A673 (cell line): Measurements from ENCODE around the gene HSDL2. TPM values are rescaled to one million over a fixed set of nuclear protein-coding genes. Genes with fewer than 3 reads are reported as not detected.

ENCODE experiments used
- BruUV-seq: library from RNA; stranded (reverse); fragments of 400-500 nt; replicated peaks from 2 replicates; lab custom pipeline; 2021; lab: Mats Ljungman, UMichigan
- CTCF ChIA-PET: fragments of 300-600 bp; sonication (Branson Sonifier 250); formaldehyde crosslinking; loops from one replicate; lab custom pipeline; 2022; ENCODE audit warnings: antibody characterized with exemption; lab: Charles Lee
- POLR2A ChIA-PET: fragments of 300-600 bp; sonication (Branson Sonifier 250); formaldehyde crosslinking; loops from one replicate; lab custom pipeline; 2022; ENCODE audit warnings: antibody characterized with exemption; ENCODE audit not compliant: low non-redundant PET; lab: Charles Lee
- DNase-seq: peaks from one replicate; pipeline ENCODE4 v3.0.0-alpha.2; 2015; ENCODE audit warnings: low spot score
- H3K27ac ChIP-seq: fragments of 200-600 bp; sonication (generic); 2 replicates; pipeline ENCODE4 v1.5.1; 2016; ENCODE audit warnings: mixed run types, low read depth, mild to moderate bottlenecking, mixed read lengths, antibody characterized with exemption, low read length; ENCODE audit not compliant: poor library complexity, severe bottlenecking
- H3K27me3 ChIP-seq: fragments of 200-600 bp; sonication (generic); replicated peaks from 2 replicates; pipeline ENCODE4 v1.6.1; 2017; ENCODE audit warnings: mixed run types, low read depth, mild to moderate bottlenecking, mixed read lengths, antibody characterized with exemption, low read length; ENCODE audit not compliant: insufficient read depth, poor library complexity
- H3K36me3 ChIP-seq: fragments of 200-600 bp; sonication (generic); 2 replicates; pipeline ENCODE4 v1.6.1; 2016; ENCODE audit warnings: mixed run types, mild to moderate bottlenecking, mixed read lengths, antibody characterized with exemption, low read length; ENCODE audit not compliant: insufficient read depth, poor library complexity, severe bottlenecking
- H3K4me1 ChIP-seq: fragments of 200-600 bp; sonication (generic); 2 replicates; pipeline ENCODE4 v1.6.1; 2017; ENCODE audit warnings: mixed run types, mild to moderate bottlenecking, mixed read lengths, antibody characterized with exemption, low read length; ENCODE audit not compliant: insufficient read depth, poor library complexity, severe bottlenecking
- H3K4me3 ChIP-seq: fragments of 200-600 bp; sonication (generic); 2 replicates; pipeline ENCODE4 v1.5.1; 2016; ENCODE audit warnings: low read depth, mixed run types, mild to moderate bottlenecking, mixed read lengths, low read length; ENCODE audit not compliant: poor library complexity, severe bottlenecking
- H3K9me3 ChIP-seq: fragments of 200-600 bp; sonication (generic); 2 replicates; pipeline ENCODE4 v1.6.1; 2016; ENCODE audit warnings: mixed run types, low read depth, mild to moderate bottlenecking, mixed read lengths, antibody characterized with exemption, low read length; ENCODE audit not compliant: poor library complexity, severe bottlenecking
- EZH2 ChIP-seq: fragments of 200-600 bp; sonication (generic); IDR thresholded peaks from 2 replicates; pipeline ENCODE4 v1.6.1; 2017; ENCODE audit warnings: borderline replicate concordance, low read depth, mild to moderate bottlenecking, mixed read lengths, antibody characterized with exemption, low read length; ENCODE audit not compliant: poor library complexity, severe bottlenecking
- intact Hi-C: fragments of 100-400 bp; cut with micrococcal nuclease; formaldehyde crosslinking; loops from one replicate; pipeline ENCODE4 v1.10.0; 2022; ENCODE audit not compliant: unreplicated experiment
- total RNA-seq: library from RNA; stranded (reverse); gene quantifications from 2 replicates; pipeline ENCODE4 v1.2.3, GENCODE V29; 2021
- TF ChIP-seq, protein P1 (sequence below): fragments of 300-800, 200-600 bp; sonication (generic); conservative IDR thresholded peaks from 2 replicates; pipeline ENCODE4 v1.5.1; 2017; ENCODE audit warnings: low read depth, mild to moderate bottlenecking, antibody characterized with exemption, low read length, moderate library complexity, mixed read lengths

The HSDL2 gene
- total RNA-seq, 1 experiment from 2014 or later: 28.2 TPM

DNA sequence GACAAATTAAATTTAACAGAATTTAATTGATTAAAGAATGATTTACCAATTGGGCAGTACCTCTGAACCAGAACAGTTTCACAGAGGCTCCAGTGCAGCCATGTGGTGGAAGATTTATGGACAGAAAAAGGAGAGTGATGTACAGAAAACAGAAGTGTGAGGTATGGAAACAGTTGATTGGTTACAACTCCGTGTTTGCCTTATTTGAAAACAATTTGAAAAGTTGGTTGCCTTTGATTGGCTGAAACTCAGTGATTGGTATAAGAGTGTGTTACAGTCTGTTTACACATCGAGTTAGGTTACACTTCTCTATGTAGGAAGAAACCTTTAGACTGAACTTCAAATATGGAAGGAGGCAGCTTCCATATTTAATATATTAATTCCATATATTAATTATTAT is 136.9 kb downstream of the HSDL2 start:
- intact Hi-C loops: no loop called here
- Histone ChIP-seq H3K9me3 (no peaks in the 10 kb centered on the region), H3K4me1 (peaks cover 15% of the 10 kb centered on the region), H3K27ac (no peak overlapping the region), H3K4me3 (no peak overlapping the region), H3K27me3 (no peaks in the 10 kb centered on the region), H3K36me3 (no peaks in the 10 kb centered on the region)
- ChIA-PET POLR2A (no interaction called here), CTCF (no interaction called here)
- TF ChIP-seq, protein P1, sequence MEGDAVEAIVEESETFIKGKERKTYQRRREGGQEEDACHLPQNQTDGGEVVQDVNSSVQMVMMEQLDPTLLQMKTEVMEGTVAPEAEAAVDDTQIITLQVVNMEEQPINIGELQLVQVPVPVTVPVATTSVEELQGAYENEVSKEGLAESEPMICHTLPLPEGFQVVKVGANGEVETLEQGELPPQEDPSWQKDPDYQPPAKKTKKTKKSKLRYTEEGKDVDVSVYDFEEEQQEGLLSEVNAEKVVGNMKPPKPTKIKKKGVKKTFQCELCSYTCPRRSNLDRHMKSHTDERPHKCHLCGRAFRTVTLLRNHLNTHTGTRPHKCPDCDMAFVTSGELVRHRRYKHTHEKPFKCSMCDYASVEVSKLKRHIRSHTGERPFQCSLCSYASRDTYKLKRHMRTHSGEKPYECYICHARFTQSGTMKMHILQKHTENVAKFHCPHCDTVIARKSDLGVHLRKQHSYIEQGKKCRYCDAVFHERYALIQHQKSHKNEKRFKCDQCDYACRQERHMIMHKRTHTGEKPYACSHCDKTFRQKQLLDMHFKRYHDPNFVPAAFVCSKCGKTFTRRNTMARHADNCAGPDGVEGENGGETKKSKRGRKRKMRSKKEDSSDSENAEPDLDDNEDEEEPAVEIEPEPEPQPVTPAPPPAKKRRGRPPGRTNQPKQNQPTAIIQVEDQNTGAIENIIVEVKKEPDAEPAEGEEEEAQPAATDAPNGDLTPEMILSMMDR: no peak
- TF ChIP-seq EZH2: no peak
- DNase-seq: no peak
- BruUV-seq: no TSS peak

DNA sequence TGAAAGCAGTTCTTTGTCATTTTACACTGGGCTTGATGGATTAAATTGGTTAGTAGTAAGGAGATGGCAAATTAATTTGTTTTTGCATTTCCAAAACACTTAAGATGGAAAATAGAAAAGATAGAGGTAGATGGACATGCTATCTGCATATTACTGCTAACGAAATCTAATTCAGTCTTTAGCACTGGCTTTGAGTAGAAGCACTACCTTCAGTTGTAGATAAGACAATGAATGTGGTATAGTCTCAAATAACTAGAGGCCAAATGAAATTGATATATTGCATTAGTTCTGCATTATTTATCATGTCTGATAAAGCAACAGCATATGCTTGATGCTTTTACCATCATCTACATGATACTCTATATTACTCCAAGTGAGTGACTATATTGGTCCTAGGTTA is 140.2 kb downstream of the HSDL2 start:
- Histone ChIP-seq H3K27me3 (no peaks in the 10 kb centered on the region), H3K36me3 (no peaks in the 10 kb centered on the region), H3K4me1 (peaks cover 15% of the 10 kb centered on the region), H3K4me3 (no peak overlapping the region), H3K9me3 (no peaks in the 10 kb centered on the region), H3K27ac (no peak overlapping the region)
- BruUV-seq: no TSS peak
- no peak for DNase-seq
- ChIA-PET CTCF (no interaction called here), POLR2A (no interaction called here)
- no peak for TF ChIP-seq EZH2
- TF ChIP-seq, protein P1: no peak
- intact Hi-C loops: no loop called here

DNA sequence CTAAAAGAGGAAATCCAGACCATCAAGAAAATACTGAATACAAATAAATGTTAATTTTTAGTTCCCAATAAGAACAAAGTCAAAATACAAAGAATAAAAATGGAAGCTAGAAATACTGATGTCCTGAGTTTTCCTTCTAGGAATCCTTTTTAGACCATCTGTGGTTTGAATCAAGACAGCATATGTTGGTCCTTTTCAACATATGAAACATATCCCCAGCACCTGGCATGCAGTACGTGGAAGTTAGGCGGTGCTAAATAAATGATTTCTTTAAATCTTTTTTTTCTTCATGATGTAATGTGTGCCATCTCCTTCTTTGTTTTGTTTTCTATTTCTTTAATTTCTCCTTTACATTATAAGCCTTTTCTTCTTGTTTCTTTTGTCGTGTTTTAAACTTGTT is 140.7 kb downstream of the HSDL2 start:
- H3K4me3 ChIP-seq: no peak overlapping the region
- H3K36me3 ChIP-seq: no peaks in the 10 kb centered on the region
- no peak for DNase-seq
- no peaks in the 10 kb centered on the region for H3K27me3 ChIP-seq
- TF ChIP-seq, protein P1: no peak
- no peak for TF ChIP-seq EZH2
- ChIA-PET CTCF (no interaction called here), POLR2A (no interaction called here)
- BruUV-seq: no TSS peak
- no peak overlapping the region for H3K27ac ChIP-seq
- intact Hi-C loops: no loop called here
- peaks cover 15% of the 10 kb centered on the region for H3K4me1 ChIP-seq
- H3K9me3 ChIP-seq: no peaks in the 10 kb centered on the region

Other genes with a start within 250 kb of the HSDL2 start
- 14.9 and 15.5 TPM in 2 replicates for gene SUSD1, start 204.8 kb upstream of the HSDL2 start, total RNA-seq
- 53.1 and 57.1 TPM in 2 replicates for gene PTBP3, start 46.5 kb upstream of the HSDL2 start, total RNA-seq
- gene KIAA1958, start 106.7 kb downstream of the HSDL2 start, total RNA-seq: 28.6 and 30.7 TPM in 2 replicates